ENCODE data around the gene SDK2.

The SDK2 gene

GRCh38 chr17:73641826-73642600 lies 2.2 kb downstream of the SDK2 start:
- no peak overlapping the region for H3K4me3 ChIP-seq (ENCODE audit: low read depth, low read length)

GRCh38 chr17:73640691-73641090 lies 3.6 kb downstream of the SDK2 start:
- no peak for DNase-seq (ENCODE audit: low read depth)
- TF ChIP-seq CTCF (conservative IDR thresholded peaks at IDR 0.05; ENCODE audit: low read depth, low read length) = no peak
- H3K4me3 ChIP-seq (ENCODE audit: low read depth, low read length) = no peak overlapping the region

More at GRCh38 chr17:73641826-73642600, 2.2 kb downstream of the SDK2 start:
- no peak for TF ChIP-seq CTCF (conservative IDR thresholded peaks at IDR 0.05; ENCODE audit: low read depth, low read length)
- DNase-seq (ENCODE audit: low read depth) = no peak

- no peak overlapping the region for H3K4me3 ChIP-seq (ENCODE audit: low read depth, low read length)
- TF ChIP-seq CTCF (conservative IDR thresholded peaks at IDR 0.05; ENCODE audit: low read depth, low read length) = no peak
- no peak for DNase-seq (ENCODE audit: low read depth)
Measured at GRCh38 chr17:73639932-73640331, 4.3 kb downstream of the SDK2 start.

- no peak overlapping the region for H3K4me3 ChIP-seq (ENCODE audit: low read depth, low read length)
- no peak for TF ChIP-seq CTCF (conservative IDR thresholded peaks at IDR 0.05; ENCODE audit: low read depth, low read length)
- no peak for DNase-seq (ENCODE audit: low read depth)
Measured at GRCh38 chr17:73639322-73639721, 4.9 kb downstream of the SDK2 start.

- no peak for TF ChIP-seq CTCF (conservative IDR thresholded peaks at IDR 0.05; ENCODE audit: low read depth, low read length)
- no peak overlapping the region for H3K4me3 ChIP-seq (ENCODE audit: low read depth, low read length)
- no peak for DNase-seq (ENCODE audit: low read depth)
Measured at GRCh38 chr17:73638556-73638955, 5.7 kb downstream of the SDK2 start.

- DNase-seq (ENCODE audit: low read depth) = no peak
- no peak overlapping the region for H3K4me3 ChIP-seq (ENCODE audit: low read depth, low read length)
- no peak for TF ChIP-seq CTCF (conservative IDR thresholded peaks at IDR 0.05; ENCODE audit: low read depth, low read length)
Measured at GRCh38 chr17:73637866-73638265, 6.4 kb downstream of the SDK2 start.
